Neuronal stem cell (in vitro differentiated cells): Measurements from ENCODE around the gene SELL.
"Not testable (repeated sequence)": the region's sequence is repeated elsewhere in the genome, so short reads cannot be mapped to it uniquely, and the experiment has no call there.

ENCODE experiments used
- DNase-seq: peaks from one replicate; pipeline ENCODE4 v3.0.0-alpha.2; 2013; ENCODE audit warnings: low spot score
- H2AFZ ChIP-seq: one replicate; pipeline ENCODE4 v1.6.1; 2013; ENCODE audit warnings: mild to moderate bottlenecking, low read length, inconsistent platforms
- H2AK5ac ChIP-seq: 2 replicates; pipeline ENCODE4 v1.6.1; 2013; ENCODE audit warnings: low read depth, mild to moderate bottlenecking, inconsistent platforms, low read length, moderate library complexity, mixed read lengths
- H2BK120ac ChIP-seq: 2 replicates; pipeline ENCODE4 v1.6.1; 2013; ENCODE audit warnings: low read depth, mild to moderate bottlenecking, inconsistent platforms, low read length, moderate library complexity, mixed read lengths
- H2BK12ac ChIP-seq: one replicate; pipeline ENCODE4 v1.6.1; 2013; ENCODE audit warnings: low read length, inconsistent platforms
- H2BK15ac ChIP-seq: 2 replicates; pipeline ENCODE4 v1.6.1; 2013; ENCODE audit warnings: mild to moderate bottlenecking, low read length, inconsistent platforms, mixed read lengths
- H2BK5ac ChIP-seq: one replicate; pipeline ENCODE4 v1.6.1; 2013; ENCODE audit warnings: inconsistent platforms, mild to moderate bottlenecking, low read length, moderate library complexity
- H3K14ac ChIP-seq: one replicate; pipeline ENCODE4 v1.6.1; 2013; ENCODE audit warnings: low read length, inconsistent platforms
- H3K18ac ChIP-seq: 2 replicates; pipeline ENCODE4 v1.6.1; 2013; ENCODE audit warnings: low read length, inconsistent platforms
- H3K23ac ChIP-seq: 2 replicates; pipeline ENCODE4 v1.6.1; 2013; ENCODE audit warnings: low read depth, mild to moderate bottlenecking, mixed read lengths, low read length, inconsistent platforms; ENCODE audit not compliant: poor library complexity
- H3K27ac ChIP-seq: replicated peaks from 3 replicates; pipeline ENCODE4 v1.5.1; 2013; ENCODE audit warnings: low read length, inconsistent platforms
- H3K27me3 ChIP-seq, 3 experiments: 2 replicates each; pipeline ENCODE4 v1.6.1; 2013; ENCODE audit warnings: low read length in 3 of 3, mild to moderate bottlenecking in 2 of 3, inconsistent platforms in 1 of 3, low read depth in 1 of 3, mixed read lengths in 1 of 3, moderate library complexity in 1 of 3; ENCODE audit not compliant: control insufficient read depth in 3 of 3, insufficient read depth in 3 of 3
- H3K36me3 ChIP-seq, 2 donors: replicated peaks in 1 of 2; 2 replicates each; pipeline ENCODE4 v1.6.1; 2013; ENCODE audit warnings: low read length in 2 of 2; ENCODE audit not compliant: control insufficient read depth in 2 of 2, insufficient read depth in 2 of 2
- H3K4ac ChIP-seq: 2 replicates; pipeline ENCODE4 v1.6.1; 2013; ENCODE audit warnings: inconsistent platforms, mild to moderate bottlenecking, low read length, moderate library complexity
- H3K4me1 ChIP-seq, 2 donors: 1 replicate in 1 of 2; 2 replicates in 1 of 2; pipeline ENCODE4 v1.6.1; 2013; ENCODE audit warnings: low read length in 2 of 2, low read depth in 1 of 2; ENCODE audit not compliant: control insufficient read depth in 2 of 2, insufficient read depth in 1 of 2
- H3K4me2 ChIP-seq: one replicate; pipeline ENCODE4 v1.6.1; 2013; ENCODE audit warnings: mild to moderate bottlenecking, low read length, inconsistent platforms; ENCODE audit not compliant: insufficient read depth, poor library complexity, severe bottlenecking
- H3K4me3 ChIP-seq, 2 donors: 2 replicates each; pipeline ENCODE4 v1.5.1; 2013; ENCODE audit warnings: low read length in 2 of 2, mild to moderate bottlenecking in 2 of 2, inconsistent platforms in 1 of 2, moderate library complexity in 1 of 2
- H3K79me1 ChIP-seq: one replicate; pipeline ENCODE4 v1.6.1; 2013; ENCODE audit warnings: low read depth, mild to moderate bottlenecking, inconsistent platforms, low read length, moderate library complexity
- H3K9ac ChIP-seq: one replicate; pipeline ENCODE4 v1.6.1; 2013; ENCODE audit warnings: mild to moderate bottlenecking, low read depth, low read length, inconsistent platforms; ENCODE audit not compliant: poor library complexity
- H3K9me3 ChIP-seq, 2 donors: replicated peaks in 1 of 2; 2 replicates each; pipeline versions ENCODE3 to v1.6.1; 2013; ENCODE audit warnings: low read length in 2 of 2, mild to moderate bottlenecking in 2 of 2, inconsistent platforms in 1 of 2, low read depth in 1 of 2, mixed read lengths in 1 of 2, moderate library complexity in 1 of 2; ENCODE audit not compliant: control insufficient read depth in 2 of 2, insufficient read depth in 1 of 2
- H4K8ac ChIP-seq: one replicate; pipeline ENCODE4 v1.6.1; 2013; ENCODE audit warnings: low read depth, mild to moderate bottlenecking, inconsistent platforms, low read length, moderate library complexity
- H4K91ac ChIP-seq: one replicate; pipeline ENCODE4 v1.6.1; 2013; ENCODE audit warnings: low read length, low read depth, mild to moderate bottlenecking, inconsistent platforms; ENCODE audit not compliant: poor library complexity
- WGBS, 2 donors: extraction: QIAGEN DNeasy Blood & Tissue Kit; methylation state at CpG; one replicate each; pipeline ENCODE4 v1.1.7; 2013; ENCODE audit warnings: missing lambda C conversion rate in 2 of 2, mixed read lengths in 1 of 2; ENCODE audit not compliant: insufficient read length in 2 of 2, insufficient replicate concordance in 1 of 2; ENCODE audit errors: extremely low coverage in 2 of 2; 5-methylcytosine and 5-hydroxymethylcytosine counted together

The SELL gene

GRCh38 chr1:169670836-169671235 is 40.6 kb downstream of the SELL start:
- no peak overlapping the region for H2BK120ac ChIP-seq
- DNase-seq = no peak
- no peaks in the 10 kb centered on the region for H3K4me1 ChIP-seq
- H2BK12ac ChIP-seq = no peak overlapping the region
- H2AK5ac ChIP-seq = no peak overlapping the region
- no peak overlapping the region for H3K27ac ChIP-seq
- H3K79me1 ChIP-seq = no peaks in the 10 kb centered on the region
- no peak overlapping the region for H3K4ac ChIP-seq
- H3K18ac ChIP-seq = no peak overlapping the region
- no peak overlapping the region for H3K14ac ChIP-seq
- H3K36me3 ChIP-seq = no peaks in the 10 kb centered on the region
- H3K27me3 ChIP-seq = no peaks in the 10 kb centered on the region
- no peak overlapping the region for H3K4me2 ChIP-seq
- H3K9ac ChIP-seq = no peak overlapping the region
- no peak overlapping the region for H2BK15ac ChIP-seq
- no peak overlapping the region for H4K91ac ChIP-seq
- H2AFZ ChIP-seq = no peak overlapping the region
- no peaks in the 10 kb centered on the region for H3K9me3 ChIP-seq
- H4K8ac ChIP-seq = no peak overlapping the region
- no CpG with 5 or more reads among the region's 3 CpGs for WGBS, 2 donors
- no peak overlapping the region for H3K23ac ChIP-seq
- H2BK5ac ChIP-seq = no peak overlapping the region
- no peak overlapping the region for H3K4me3 ChIP-seq

GRCh38 chr1:169670244-169670643 is 41.2 kb downstream of the SELL start:
- not testable (repeated sequence) for H3K27me3 ChIP-seq, H2BK5ac ChIP-seq
- WGBS, 2 donors = no CpG with 5 or more reads among the region's 3 CpGs

GRCh38 chr1:169667699-169668596 is 43.5 kb downstream of the SELL start:
- H3K14ac ChIP-seq, H2BK120ac ChIP-seq, H3K36me3 ChIP-seq, H3K27ac ChIP-seq, H4K91ac ChIP-seq, H2AFZ ChIP-seq, H4K8ac ChIP-seq, H2BK5ac ChIP-seq, H2BK15ac ChIP-seq, H3K4me1 ChIP-seq, DNase-seq, H3K4me3 ChIP-seq, H3K79me1 ChIP-seq, H2BK12ac ChIP-seq, H3K9ac ChIP-seq, H3K4ac ChIP-seq, H3K23ac ChIP-seq, H3K4me2 ChIP-seq, H3K18ac ChIP-seq, H3K9me3 ChIP-seq, H3K27me3 ChIP-seq, H2AK5ac ChIP-seq: not testable (repeated sequence)
- no CpG with 5 or more reads among the region's 28 CpGs for WGBS, 2 donors

More at GRCh38 chr1:169670244-169670643, 41.2 kb downstream of the SELL start:
- H4K91ac ChIP-seq, H3K23ac ChIP-seq, H3K18ac ChIP-seq, H3K9me3 ChIP-seq, H2AFZ ChIP-seq, H3K27ac ChIP-seq, H2BK120ac ChIP-seq, H3K4ac ChIP-seq, H3K4me1 ChIP-seq, H2BK12ac ChIP-seq, H3K4me2 ChIP-seq, H2AK5ac ChIP-seq, H4K8ac ChIP-seq, H3K79me1 ChIP-seq, H3K36me3 ChIP-seq, H3K9ac ChIP-seq, H3K4me3 ChIP-seq, H2BK15ac ChIP-seq, H3K14ac ChIP-seq, DNase-seq: not testable (repeated sequence)

DNA sequence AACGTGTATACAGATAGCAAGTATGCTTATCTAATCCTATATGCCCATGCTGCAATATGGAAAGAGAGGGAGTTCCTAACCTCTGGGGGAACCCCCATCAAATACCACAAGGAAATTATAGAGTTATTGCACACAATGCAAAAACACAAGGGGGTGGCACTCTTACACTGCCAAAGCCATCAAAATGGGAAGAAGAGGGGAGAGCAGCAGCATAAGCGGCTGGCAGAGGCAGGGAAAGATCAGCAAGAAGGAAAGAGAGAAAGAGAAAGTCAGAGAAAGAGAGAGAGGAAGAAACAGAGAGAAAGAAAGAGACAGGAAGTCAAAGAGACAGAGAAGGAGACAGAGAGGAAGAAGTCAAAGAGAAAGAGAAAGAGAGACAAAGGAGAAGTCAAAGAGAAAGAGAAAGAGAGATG is 44.2 kb downstream of the SELL start:
- not testable (repeated sequence) for H3K18ac ChIP-seq, H3K27me3 ChIP-seq, H2BK15ac ChIP-seq, DNase-seq, H3K4ac ChIP-seq, H2BK5ac ChIP-seq, H3K27ac ChIP-seq, H3K9ac ChIP-seq, H3K23ac ChIP-seq, H3K36me3 ChIP-seq, H3K9me3 ChIP-seq, H2BK120ac ChIP-seq, H3K4me3 ChIP-seq, H2AK5ac ChIP-seq, H4K91ac ChIP-seq, H3K79me1 ChIP-seq, H2BK12ac ChIP-seq, H2AFZ ChIP-seq, H3K14ac ChIP-seq, H3K4me1 ChIP-seq, H4K8ac ChIP-seq, H3K4me2 ChIP-seq
- WGBS, 2 donors = no CpG with 5 or more reads among the region's 2 CpGs
